GM18951 (cell line): ENCODE results near the gene ITM2C.

Source experiments
- POLR2A ChIP-seq: IDR thresholded peaks from 4 replicates; pipeline ENCODE4 v1.6.1; 2011; ENCODE audit warnings: mild to moderate bottlenecking; ENCODE audit not compliant: insufficient read length, insufficient read depth; ENCODE audit errors: extremely low read depth
- in situ Hi-C: fragments of 300-500 bp; cut with MboI; formaldehyde crosslinking; loops from one replicate; pipeline ENCODE4 v1.12.0; 2022; ENCODE audit warnings: low sequenced_read_pairs, mixed read lengths, inconsistent platforms; ENCODE audit not compliant: unreplicated experiment

ITM2C gene

DNA sequence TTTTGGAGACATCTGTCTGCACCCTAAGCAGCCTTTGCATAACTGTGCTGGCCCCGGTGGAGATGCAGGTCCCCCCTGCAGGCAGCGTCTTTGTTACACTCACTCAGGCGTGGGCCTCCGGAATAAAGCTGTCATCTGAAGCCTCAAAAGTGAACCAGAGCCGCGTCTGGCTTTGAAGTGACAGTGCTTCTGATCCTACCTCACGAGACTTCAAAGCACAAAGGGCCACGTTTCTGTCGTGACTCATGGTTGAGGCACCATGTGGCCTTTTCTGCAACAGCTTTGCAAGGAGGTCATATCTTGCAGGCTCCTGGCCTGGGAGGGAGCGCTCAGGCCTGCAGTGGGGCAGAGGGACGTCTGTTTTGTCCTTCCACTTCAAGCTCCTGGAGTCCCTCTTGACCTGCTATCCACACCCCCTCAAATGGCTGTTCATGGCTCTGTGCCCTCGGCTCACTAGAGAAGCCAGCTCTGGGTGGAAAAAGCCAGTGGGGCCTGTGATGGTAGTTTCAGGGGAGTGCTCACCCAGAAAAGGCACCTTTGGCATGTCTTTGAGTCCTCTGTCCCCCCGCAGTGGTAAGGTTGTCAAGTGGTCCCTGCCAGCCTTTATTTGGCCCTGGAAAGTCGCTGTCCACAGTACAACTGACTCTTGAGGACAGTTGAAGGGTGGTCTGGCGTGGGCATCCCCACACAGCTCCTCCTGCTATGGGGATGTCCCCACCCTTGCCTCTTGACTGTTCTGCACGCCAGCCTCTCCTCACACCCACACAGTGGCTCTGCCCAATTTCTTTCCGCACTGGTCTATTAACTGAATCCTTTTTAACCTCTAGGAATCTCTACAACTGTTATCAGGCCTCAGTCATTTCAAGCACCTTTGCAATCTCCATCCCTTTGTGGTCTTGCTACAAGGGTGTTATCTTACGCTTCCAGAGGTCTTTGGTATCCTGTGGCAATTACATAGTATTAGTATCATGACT lies 41.0 kb downstream of the ITM2C start:
- in situ Hi-C loops: no loop called here
- no peak for TF ChIP-seq POLR2A

- in situ Hi-C loops: no loop called here
- TF ChIP-seq POLR2A: no peak
Observed at GRCh38 chr2:230906471-230907230, 41.9 kb downstream of the ITM2C start.

DNA sequence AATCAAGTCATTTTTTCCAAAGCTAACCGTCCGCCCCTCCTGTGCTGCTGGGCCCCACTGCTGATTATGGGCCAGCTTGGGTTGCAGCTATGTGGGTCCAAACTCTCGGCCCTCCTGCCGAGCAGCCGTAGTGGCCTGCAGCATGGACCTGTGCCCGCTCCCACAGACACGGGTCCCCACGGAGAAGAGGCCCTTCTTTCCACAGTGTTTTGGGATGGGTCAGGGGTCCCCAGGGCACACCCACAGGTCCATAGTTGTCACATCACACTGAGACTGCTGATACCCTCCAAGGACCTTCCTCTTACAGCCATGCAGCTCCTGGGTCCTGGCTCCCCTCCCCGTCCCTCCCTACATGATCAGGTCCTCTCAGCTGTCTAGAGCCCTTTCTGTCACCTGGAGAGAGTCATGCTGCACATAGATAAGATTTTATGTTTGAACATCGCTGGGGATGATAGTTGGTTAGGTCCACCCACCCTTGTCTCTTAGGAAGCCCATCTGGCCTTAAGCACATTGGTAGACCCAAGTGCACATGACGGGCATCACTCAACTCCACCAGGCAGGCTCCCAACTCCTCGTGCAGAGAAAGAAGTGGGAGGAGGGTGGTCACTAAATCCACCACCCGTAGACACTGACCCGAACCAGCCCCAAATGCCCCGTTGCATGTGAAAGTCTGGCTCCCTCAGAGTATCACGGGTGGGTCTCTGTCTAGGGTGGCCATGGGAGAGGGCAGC lies 42.8 kb downstream of the ITM2C start:
- no peak for TF ChIP-seq POLR2A
- in situ Hi-C loops: no loop called here

- in situ Hi-C loops: no loop called here
Observed at GRCh38 chr2:230908092-230908594, 43.4 kb downstream of the ITM2C start.

DNA sequence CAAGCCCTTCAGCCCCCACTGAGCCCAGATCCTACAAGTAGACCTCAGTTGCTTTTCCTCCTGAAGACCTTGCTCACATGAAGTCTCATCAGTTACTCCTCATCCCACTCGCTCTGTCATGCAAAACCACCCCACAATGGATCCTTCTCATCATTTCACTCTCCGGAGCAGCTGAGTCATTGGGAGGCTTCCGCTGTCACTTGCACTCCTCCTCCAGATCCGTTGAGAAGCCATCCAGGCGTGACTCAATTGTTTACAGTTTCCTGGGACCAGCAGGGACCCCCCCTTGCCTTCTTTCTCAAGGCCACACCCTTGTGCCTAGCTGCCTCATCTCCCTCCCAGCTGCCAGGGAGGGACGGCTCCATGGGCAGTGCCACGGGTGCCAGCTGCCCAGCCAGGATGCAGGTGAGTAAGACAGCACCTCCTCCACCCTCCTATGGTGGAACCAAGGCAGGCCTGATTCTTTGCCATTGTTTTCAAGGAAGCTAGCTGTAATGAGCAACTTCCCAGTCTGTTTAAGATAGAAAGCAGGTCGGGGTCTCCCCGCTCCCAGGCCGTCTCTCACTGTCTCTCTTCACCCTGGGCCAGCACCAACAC lies 44.0 kb downstream of the ITM2C start:
- TF ChIP-seq POLR2A: no peak
- in situ Hi-C loops: no loop called here

More at GRCh38 chr2:230908092-230908594, 43.4 kb downstream of the ITM2C start:
- no peak for TF ChIP-seq POLR2A

DNA sequence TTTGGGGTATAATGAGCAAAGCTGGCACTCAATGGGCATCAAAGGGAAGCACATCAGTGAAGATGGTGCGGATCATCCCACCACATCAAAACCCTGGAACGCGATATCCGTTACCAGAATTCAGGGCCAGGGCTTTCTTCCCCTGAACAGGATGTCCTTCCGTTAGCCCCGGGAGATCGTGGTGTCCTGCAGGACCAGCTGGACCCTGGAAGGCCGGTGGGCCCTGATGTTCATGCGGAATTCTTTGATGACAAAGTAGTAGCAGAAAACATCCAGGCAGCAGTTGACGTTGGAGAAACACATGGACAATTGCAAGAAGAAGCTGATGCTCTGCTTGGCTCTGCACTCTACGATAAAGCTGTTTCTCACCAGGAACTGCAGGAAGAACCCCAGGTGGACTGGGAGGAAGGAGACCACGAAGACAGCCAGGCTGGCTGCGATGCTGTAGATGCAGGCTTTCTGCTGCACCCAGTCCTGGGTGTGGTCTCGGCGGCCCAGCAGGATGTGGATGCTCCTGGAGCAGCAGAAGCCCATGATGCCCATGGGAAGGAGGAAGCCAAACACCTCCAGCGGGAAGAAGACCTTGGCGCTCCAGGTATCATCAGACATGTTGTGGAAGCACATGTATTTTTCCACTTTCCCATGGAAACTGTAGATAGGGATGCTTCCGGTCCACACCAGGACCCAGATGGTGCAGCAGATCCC lies 45.3 kb downstream of the ITM2C start:
- in situ Hi-C loops: no loop called here
- TF ChIP-seq POLR2A: no peak

DNA sequence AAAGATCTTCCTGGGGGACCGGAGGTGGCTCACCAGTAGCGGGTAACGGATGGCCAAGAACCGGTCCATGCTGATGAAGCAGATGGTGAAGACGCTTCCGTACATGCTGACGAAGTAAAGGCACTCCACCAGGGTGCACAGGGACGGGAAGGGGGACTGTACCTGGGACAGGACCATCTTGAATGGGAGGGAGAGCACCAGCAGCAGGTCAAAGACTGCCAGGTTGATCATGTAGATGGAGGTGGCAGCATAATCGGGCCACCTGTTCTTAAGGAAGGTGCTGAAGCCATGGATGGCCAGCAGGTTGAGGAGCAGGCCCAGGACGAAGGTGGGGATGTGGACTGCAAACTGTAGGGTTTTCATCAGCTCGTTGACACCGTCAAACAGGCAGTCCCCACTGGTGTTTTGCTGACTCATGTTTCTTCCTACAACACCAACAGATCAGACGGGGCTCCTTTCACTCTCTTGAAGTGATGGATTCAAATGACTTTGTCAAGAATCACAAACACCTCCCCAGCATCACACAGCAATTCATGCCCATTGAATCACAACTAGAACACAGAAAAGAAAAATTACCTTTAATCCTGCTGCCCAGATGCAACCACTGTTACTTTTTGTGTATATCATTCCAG lies 45.9 kb downstream of the ITM2C start:
- TF ChIP-seq POLR2A: no peak
- in situ Hi-C loops: no loop called here

DNA sequence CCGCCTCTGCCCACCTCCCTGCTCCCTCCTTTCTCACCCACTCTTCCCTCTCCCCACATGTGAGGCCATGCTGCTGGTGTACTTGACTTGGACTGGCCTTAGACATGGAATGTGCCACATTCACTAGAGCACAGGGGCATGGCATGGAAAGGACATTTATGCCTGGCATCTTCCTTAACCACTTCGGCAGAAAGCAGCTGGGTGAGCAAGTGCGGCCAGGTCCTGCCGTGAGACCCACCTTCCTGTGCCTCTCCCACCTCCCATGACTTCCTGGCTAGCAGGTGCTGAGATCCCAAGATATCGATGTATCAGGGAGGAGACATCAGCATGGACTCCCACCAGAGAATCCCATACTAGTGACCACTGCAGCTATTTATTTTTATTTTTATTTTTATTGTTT lies 47.3 kb downstream of the ITM2C start:
- no peak for TF ChIP-seq POLR2A
- in situ Hi-C loops: no loop called here

GRCh38 chr2:230912724-230913123 lies 48.0 kb downstream of the ITM2C start:
- TF ChIP-seq POLR2A: no peak
- in situ Hi-C loops: no loop called here

- TF ChIP-seq POLR2A: no peak
- in situ Hi-C loops: no loop called here
Observed at GRCh38 chr2:230913406-230914143, 48.8 kb downstream of the ITM2C start.

- TF ChIP-seq POLR2A: no peak
- in situ Hi-C loops: no loop called here
Observed at GRCh38 chr2:230914886-230915285, 50.1 kb downstream of the ITM2C start.
